Measurements from ENCODE around the gene CAPZB.

The CAPZB gene

GRCh38 chr1:19373211-19374082, 111.9 kb downstream of the CAPZB start:
- no peak for DNase-seq (ENCODE audit: low read depth, low spot score)
- no peak overlapping the region for H3K27ac ChIP-seq

- no peak for DNase-seq (ENCODE audit: low read depth, low spot score)
- no peak overlapping the region for H3K27ac ChIP-seq
These were observed 112.7 kb downstream of the CAPZB start for GRCh38 chr1:19372602-19373001.

GRCh38 chr1:19372136-19372514, 113.2 kb downstream of the CAPZB start:
- no peak overlapping the region for H3K27ac ChIP-seq
- DNase-seq (ENCODE audit: low read depth, low spot score), result no peak

- no peak for DNase-seq (ENCODE audit: low read depth, low spot score)
- no peak overlapping the region for H3K27ac ChIP-seq
These were observed 113.9 kb downstream of the CAPZB start for GRCh38 chr1:19371226-19372135.

GRCh38 chr1:19370453-19371170, 114.7 kb downstream of the CAPZB start:
- no peak overlapping the region for H3K27ac ChIP-seq
- no peak for DNase-seq (ENCODE audit: low read depth, low spot score)

- no peak overlapping the region for H3K27ac ChIP-seq
- no peak for DNase-seq (ENCODE audit: low read depth, low spot score)
These were observed 115.8 kb downstream of the CAPZB start for GRCh38 chr1:19369396-19370090.

GRCh38 chr1:19368964-19369363, 116.4 kb downstream of the CAPZB start:
- no peak for DNase-seq (ENCODE audit: low read depth, low spot score)
- no peak overlapping the region for H3K27ac ChIP-seq

- H3K27ac ChIP-seq, result peak overlapping the region; percentile 76
- DNase-seq (ENCODE audit: low read depth, low spot score), result no peak
These were observed 117.3 kb downstream of the CAPZB start for GRCh38 chr1:19368050-19368449.

- H3K27ac ChIP-seq, result peak overlapping the region; percentile 76
- DNase-seq (ENCODE audit: low read depth, low spot score), result peak; percentile 27
These were observed 117.7 kb downstream of the CAPZB start for GRCh38 chr1:19367584-19368041.

GRCh38 chr1:19366599-19367536, 118.5 kb downstream of the CAPZB start:
- DNase-seq (ENCODE audit: low read depth, low spot score), result no peak
- H3K27ac ChIP-seq, result peak overlapping the region; percentile 76

GRCh38 chr1:19365721-19366120, 119.6 kb downstream of the CAPZB start:
- peak overlapping the region; percentile 82 for H3K27ac ChIP-seq

GRCh38 chr1:19363536-19364152, 121.7 kb downstream of the CAPZB start:
- H3K27ac ChIP-seq, result peak overlapping the region; percentile 82
- no peak for DNase-seq (ENCODE audit: low read depth, low spot score)

More at GRCh38 chr1:19365721-19366120, 119.6 kb downstream of the CAPZB start:
- no peak for DNase-seq (ENCODE audit: low read depth, low spot score)

GRCh38 chr1:19361611-19362147, 123.7 kb downstream of the CAPZB start:
- H3K27ac ChIP-seq, result peak overlapping the region; percentile 82

GRCh38 chr1:19360843-19361610, 124.3 kb downstream of the CAPZB start:
- DNase-seq (ENCODE audit: low read depth, low spot score), result peak; percentile 89
- peak overlapping the region; percentile 82 for H3K27ac ChIP-seq

More at GRCh38 chr1:19361611-19362147, 123.7 kb downstream of the CAPZB start:
- peak; percentile 54 for DNase-seq (ENCODE audit: low read depth, low spot score)

- peak overlapping the region; percentile 82 for H3K27ac ChIP-seq
- DNase-seq (ENCODE audit: low read depth, low spot score), result no peak
These were observed 124.9 kb downstream of the CAPZB start for GRCh38 chr1:19360432-19360831.

- no peak for DNase-seq (ENCODE audit: low read depth, low spot score)
- H3K27ac ChIP-seq, result peak overlapping the region; percentile 82
These were observed 125.3 kb downstream of the CAPZB start for GRCh38 chr1:19360016-19360415.

GRCh38 chr1:19359357-19359756, 126.0 kb downstream of the CAPZB start:
- no peak for DNase-seq (ENCODE audit: low read depth, low spot score)

More at GRCh38 chr1:19359357-19359756, 126.0 kb downstream of the CAPZB start:
- H3K27ac ChIP-seq, result no peak overlapping the region

Measured in epithelial cell of prostate (primary cell).